Endometrial microvascular endothelial cells (primary cell): ENCODE data around the gene PHC1. TPM values are rescaled to one million over a fixed set of nuclear protein-coding genes. Genes with fewer than 3 reads are reported as not detected.
"Not testable (repeated sequence)": the region's sequence is repeated elsewhere in the genome, so short reads cannot be mapped to it uniquely, and the experiment has no call there.

ENCODE experiments used
- in situ Hi-C: cut with HindIII; loops from 2 replicates; pipeline ENCODE4 v1.10.0; 2017; ENCODE audit warnings: low sequenced_read_pairs, low pct_unique_long_range_greater_than_20kb; ENCODE audit errors: inconsistent ontology term
- total RNA-seq: library from RNA; depleted of rRNA; stranded (reverse); fragments of >200 nt; gene quantifications from one replicate; pipeline ENCODE4 v1.2.3, GENCODE V29; 2015; ENCODE audit errors: inconsistent ontology term

Gene PHC1
- total RNA-seq, result 16.6 TPM

DNA sequence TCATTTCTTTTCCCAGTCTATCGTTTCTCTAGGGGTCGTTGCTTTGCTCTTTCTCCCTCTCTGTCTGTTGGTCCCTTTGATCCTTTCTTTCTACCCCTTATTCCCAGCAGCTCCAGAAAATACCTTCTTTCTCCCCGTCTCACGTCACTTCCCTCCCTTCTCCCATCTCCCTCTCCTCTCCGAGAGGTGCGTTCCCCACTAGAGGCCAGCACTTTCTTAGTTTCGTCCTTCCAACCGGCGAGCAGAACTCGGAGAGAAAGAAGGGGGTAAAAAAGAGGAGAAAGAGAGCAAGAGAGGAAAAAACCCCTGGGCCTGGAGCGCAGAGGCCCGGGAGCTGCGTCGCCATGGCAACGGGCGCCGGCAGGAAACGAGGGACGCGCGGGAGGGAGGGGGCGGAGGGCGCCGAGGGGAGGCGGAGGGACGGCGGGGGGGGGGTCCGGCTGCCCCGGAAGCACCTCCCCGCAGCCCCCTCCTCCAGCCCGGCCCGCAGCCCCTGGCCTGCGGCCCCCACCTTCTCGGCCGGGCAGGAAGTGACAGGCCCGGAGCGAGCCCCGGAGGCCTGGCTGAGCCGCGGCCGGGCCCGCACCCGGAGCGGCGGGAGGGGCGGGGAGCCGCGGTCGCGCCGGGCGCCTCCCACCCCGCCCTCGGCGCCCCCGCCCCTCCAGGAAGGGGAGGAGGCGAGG is at the start of gene PHC1:
PHC1 (plus strand) TSS at position 477 of the 683 bp plus-strand sequence. CDS start 3,169 bp downstream, outside the sequence.
- in situ Hi-C loops, result not testable (repeated sequence)

DNA sequence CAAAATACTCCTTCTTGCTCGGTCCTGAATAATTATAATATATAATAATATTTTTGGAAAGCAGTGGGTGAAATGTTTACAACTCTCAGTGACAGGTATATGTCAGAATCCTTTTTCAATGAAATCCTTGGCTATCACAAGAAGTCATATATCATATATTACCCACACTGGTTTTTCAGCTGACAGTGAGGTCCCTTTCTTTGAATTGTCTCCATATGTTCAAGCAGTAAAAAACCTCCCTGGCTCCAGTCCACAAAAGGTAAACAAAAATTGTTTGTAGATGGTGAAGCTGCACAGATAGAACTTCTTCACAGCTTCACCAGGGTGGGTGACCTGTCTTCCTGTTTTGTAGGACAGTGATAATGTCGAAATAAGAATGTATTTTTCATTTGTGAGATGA is 47.9 kb upstream of the PHC1 start:
- in situ Hi-C loops, result no loop called here

DNA sequence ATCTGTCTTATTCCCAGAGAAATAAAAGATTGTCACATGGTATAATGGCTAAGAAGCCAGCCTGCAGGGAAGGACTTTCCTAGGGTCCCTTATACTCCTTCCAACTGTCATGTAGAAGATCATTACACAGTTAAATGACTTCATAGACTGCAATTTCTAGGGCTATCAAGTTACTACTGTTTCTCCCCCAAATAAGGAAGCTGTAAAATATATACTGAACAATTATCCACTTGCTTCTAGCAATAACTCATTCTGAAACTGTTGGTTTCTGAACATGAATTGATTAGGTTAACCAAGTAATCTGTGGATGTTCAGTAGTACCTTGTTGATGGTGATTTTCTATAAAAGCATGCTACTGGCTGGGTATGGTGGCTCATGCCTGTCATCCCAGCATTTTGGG is 47.3 kb upstream of the PHC1 start:
- in situ Hi-C loops, result no loop called here

- in situ Hi-C loops, result no loop called here
These were observed 46.5 kb upstream of the PHC1 start for GRCh38 chr12:8867786-8868185.

DNA sequence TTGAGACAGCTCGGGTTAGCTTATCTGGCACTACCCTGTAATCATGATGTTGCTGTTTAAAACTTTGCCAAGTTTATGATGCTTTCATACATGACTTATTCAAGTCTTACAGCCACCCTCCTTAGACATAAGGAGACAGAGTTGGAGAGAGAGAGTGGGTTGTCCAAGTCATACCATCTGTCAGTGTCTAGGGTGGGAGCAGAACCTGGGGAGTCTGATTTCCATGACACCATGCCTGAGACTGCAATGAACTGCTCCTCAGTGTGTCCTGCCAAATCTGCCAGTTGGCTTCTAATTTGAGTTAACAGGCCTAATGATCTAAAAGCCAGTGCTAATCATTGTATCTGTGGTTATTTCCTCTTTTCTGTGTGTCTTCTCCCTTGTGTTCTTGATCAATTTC is 43.7 kb upstream of the PHC1 start:
- in situ Hi-C loops, result no loop called here

DNA sequence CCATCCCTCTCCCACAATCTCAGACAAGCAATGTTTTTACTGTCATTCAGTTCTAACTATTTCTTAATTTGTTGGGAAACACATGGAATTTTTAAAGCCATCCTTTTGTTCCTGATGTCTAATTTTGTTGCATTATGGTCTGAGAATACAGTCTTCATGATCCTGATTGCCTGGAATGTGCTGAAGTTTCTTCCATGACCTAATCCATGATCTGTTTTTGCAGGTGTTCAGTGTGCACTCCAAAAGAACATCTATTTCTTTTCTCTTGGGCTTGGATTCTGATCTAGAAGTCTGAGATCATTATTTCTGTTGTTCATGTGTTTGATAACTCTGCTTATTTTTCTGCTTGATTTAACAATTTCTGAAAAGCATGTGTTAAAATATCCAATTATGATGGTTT is 43.2 kb upstream of the PHC1 start:
- in situ Hi-C loops, result no loop called here

DNA sequence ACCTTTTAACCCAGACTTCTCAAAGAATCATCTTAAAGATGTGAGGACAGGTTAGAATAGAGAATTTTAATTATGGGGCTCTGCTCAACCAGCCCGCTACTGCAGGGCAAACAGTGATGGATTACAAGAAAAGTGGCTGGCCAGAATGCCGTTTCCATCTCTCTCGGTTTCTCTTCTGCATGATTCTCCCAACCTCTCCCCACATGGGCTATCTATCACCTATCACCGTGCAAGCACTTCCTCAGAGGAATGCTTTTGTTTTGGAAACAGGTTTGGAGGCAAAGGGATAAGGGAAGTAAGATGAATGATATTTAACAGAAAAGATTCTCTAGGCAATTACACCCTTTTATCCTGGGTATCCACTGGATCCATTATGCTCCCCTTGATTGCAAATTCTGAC is 37.4 kb upstream of the PHC1 start:
- in situ Hi-C loops, result no loop called here

GRCh38 chr12:8886502-8887284 is 27.6 kb upstream of the PHC1 start:
- in situ Hi-C loops, result no loop called here

DNA sequence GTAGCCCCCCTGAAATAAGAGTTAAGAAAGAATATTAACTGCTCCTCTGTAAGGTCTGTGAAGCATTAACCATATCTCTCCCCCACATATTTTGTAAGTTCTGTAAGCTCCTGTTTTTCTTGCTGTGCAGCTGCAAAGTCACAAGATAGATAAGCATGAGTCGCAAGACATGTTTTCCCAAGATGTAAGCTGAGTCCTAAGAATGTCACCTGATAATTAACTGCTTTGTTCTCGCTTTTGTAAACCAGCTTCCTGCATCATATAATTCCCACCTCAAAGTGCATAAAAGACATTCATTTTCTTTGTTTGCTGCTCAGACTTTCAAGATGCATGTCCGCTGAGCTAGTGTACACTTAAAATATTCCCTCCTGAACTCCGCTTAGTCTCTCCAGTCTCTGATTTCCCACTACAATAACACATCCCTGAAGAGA is 27.0 kb upstream of the PHC1 start:
- in situ Hi-C loops, result no loop called here

GRCh38 chr12:8890313-8891085 is 23.8 kb upstream of the PHC1 start:
- in situ Hi-C loops, result no loop called here

DNA sequence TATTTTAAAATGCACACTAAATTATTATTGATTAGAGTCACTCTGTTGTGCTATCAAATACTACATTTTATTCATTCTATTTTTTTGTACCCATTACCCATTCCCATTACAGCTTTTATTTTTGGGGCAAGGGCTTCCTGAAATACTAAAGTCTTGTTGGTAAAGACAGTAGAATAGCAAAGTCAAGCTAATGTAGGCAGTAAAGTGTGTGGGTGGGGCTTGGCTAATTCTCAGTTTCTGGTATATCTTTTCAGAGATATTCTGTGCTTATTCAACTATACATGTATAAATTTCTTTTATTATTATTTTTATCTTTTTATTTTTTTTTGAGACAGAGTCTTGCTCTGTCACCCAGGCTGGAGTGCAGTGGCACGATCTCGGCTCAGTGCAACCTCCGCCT is 22.3 kb upstream of the PHC1 start:
- in situ Hi-C loops, result no loop called here

- in situ Hi-C loops, result no loop called here
These were observed 19.9 kb upstream of the PHC1 start for GRCh38 chr12:8894378-8894777.

GRCh38 chr12:8894986-8895385 is 19.3 kb upstream of the PHC1 start:
- in situ Hi-C loops, result no loop called here

DNA sequence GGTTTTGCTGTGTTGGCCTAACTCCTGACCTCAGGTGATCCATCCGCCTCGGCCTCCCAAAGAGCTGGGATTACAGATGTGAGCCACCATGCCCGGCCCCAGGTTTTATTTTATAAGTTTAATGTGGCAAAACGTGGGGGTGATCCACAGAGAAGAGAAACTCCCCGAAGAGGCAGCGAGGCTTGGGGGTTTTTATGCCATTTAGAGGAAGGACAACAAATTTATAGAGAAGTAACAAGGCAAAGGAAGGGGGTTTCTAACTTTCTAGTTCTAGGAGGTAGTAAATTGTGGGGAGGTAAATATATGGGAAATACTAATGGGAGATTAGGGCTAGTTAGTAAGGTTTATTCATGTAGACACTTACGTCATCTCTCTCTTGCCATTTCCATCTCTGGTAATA is 17.2 kb upstream of the PHC1 start:
- in situ Hi-C loops, result no loop called here

- in situ Hi-C loops, result no loop called here
These were observed 14.5 kb upstream of the PHC1 start for GRCh38 chr12:8899830-8900229.

GRCh38 chr12:8902703-8903102 is 11.6 kb upstream of the PHC1 start:
- in situ Hi-C loops, result not testable (repeated sequence)

DNA sequence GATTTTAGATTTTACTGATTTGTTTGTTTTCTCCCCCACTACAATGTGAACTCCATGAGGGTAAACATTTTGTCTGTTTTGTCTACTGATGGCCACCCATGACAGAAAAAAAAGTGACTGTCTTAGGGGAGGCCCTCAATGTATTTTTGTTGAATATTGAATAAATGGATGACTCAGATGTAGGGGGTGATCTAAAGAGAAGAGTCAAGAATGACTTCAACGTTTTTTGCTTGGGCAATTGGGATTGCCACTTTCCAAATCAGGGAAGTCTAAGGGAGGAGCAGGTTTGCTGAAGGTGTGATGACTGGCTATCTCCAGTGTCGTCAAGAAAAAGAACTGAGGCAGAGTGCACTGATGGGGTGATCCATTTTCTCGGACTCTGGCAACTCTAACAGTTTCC is 10.7 kb upstream of the PHC1 start:
- in situ Hi-C loops, result no loop called here

DNA sequence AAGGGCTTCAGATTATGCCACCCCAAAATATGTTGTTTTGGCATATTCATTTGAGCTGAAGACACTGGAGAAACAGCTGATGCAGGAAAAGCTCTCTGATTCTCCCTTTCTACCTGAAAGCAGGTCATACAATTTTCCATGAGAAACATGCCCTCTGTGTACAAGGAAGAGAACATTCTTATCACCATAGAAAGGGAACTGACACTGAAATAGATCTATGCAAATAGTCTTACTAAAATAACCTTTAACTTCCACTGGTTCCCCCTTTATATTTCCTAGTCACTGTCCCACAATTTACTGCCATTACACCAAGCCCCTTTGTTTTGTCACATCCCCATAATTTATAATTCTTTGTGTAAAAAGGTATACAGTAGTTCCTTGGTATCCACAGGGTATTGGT is 9.6 kb upstream of the PHC1 start:
- in situ Hi-C loops, result no loop called here

DNA sequence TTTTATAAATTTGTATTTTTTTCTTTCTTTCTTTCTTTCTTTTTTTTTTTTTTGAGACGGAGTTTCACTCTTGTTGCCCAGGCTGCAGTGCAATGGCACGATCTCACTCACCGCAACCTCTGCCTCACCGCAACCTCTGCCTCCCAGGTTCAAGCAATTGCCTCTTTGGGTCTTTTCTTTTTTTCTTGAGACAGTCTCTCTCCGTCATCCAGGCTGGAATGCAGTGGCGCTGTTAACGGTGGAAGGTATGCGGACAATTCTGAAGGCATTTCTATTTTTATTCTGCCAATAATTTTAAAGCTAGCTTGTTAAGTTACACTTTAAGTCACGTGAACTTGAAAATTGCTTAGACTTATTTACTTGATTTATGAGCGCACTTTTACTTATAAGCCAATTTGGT is 8.8 kb upstream of the PHC1 start:
- in situ Hi-C loops, result no loop called here
